ENCODE data around the gene STK24.

The STK24 gene

GRCh38 chr13:98447881-98448641 is 128.8 kb downstream of the STK24 start:
- no peak overlapping the region for H3K27ac ChIP-seq
- TF ChIP-seq CTCF (IDR thresholded peaks at IDR 0.05): peak; percentile 95
- no peak for TF ChIP-seq ZFX (IDR thresholded peaks at IDR 0.05; ENCODE audit: borderline replicate concordance)

- TF ChIP-seq CTCF (IDR thresholded peaks at IDR 0.05) (no peak), ZFX (IDR thresholded peaks at IDR 0.05; ENCODE audit: borderline replicate concordance) (no peak)
- H3K27ac ChIP-seq: no peak overlapping the region
These were observed 129.8 kb downstream of the STK24 start for GRCh38 chr13:98447130-98447529.

GRCh38 chr13:98446234-98446621 is 130.7 kb downstream of the STK24 start:
- no peak for TF ChIP-seq ZFX (IDR thresholded peaks at IDR 0.05; ENCODE audit: borderline replicate concordance)
- TF ChIP-seq CTCF (IDR thresholded peaks at IDR 0.05): no peak
- H3K27ac ChIP-seq: no peak overlapping the region

GRCh38 chr13:98445340-98446233 is 131.3 kb downstream of the STK24 start:
- H3K27ac ChIP-seq: no peak overlapping the region
- TF ChIP-seq CTCF (IDR thresholded peaks at IDR 0.05): peak; percentile 91
- TF ChIP-seq ZFX (IDR thresholded peaks at IDR 0.05; ENCODE audit: borderline replicate concordance): no peak

- TF ChIP-seq ZFX (IDR thresholded peaks at IDR 0.05; ENCODE audit: borderline replicate concordance): no peak
- TF ChIP-seq CTCF (IDR thresholded peaks at IDR 0.05): no peak
- H3K27ac ChIP-seq: no peak overlapping the region
These were observed 132.5 kb downstream of the STK24 start for GRCh38 chr13:98444381-98444780.

- TF ChIP-seq CTCF (IDR thresholded peaks at IDR 0.05) (no peak), ZFX (IDR thresholded peaks at IDR 0.05; ENCODE audit: borderline replicate concordance) (no peak)
- H3K27ac ChIP-seq: no peak overlapping the region
These were observed 133.0 kb downstream of the STK24 start for GRCh38 chr13:98443800-98444325.
